NCI-H446 treated with DMSO at 0.1 percent for 48 hours (cell line): ENCODE measurements around the gene TNFSF13B.
"Not testable (repeated sequence)": the region's sequence is repeated elsewhere in the genome, so short reads cannot be mapped to it uniquely, and the experiment has no call there.

Experiments
- DNase-seq: peaks from one replicate; lab custom pipeline; 2025; lab: John Stamatoyannopoulos, UW

TNFSF13B gene

GRCh38 chr13:108269601-108270328 lies at the start of gene TNFSF13B:
Gene TNFSF13B (plus strand): TSS chr13:108269718. CDS start chr13:108269896, 178 bp downstream.
- no peak for DNase-seq

GRCh38 chr13:108220041-108220440 lies 49.5 kb upstream of the TNFSF13B start:
- DNase-seq, result no peak

- DNase-seq, result no peak
Measured at GRCh38 chr13:108223687-108224503, 45.6 kb upstream of the TNFSF13B start.

GRCh38 chr13:108225440-108225839 lies 44.1 kb upstream of the TNFSF13B start:
- DNase-seq, result no peak

- no peak for DNase-seq
Measured at GRCh38 chr13:108226184-108226583, 43.3 kb upstream of the TNFSF13B start.

- no peak for DNase-seq
Measured at GRCh38 chr13:108227651-108228272, 41.8 kb upstream of the TNFSF13B start.

- DNase-seq, result no peak
Measured at GRCh38 chr13:108230377-108230776, 39.1 kb upstream of the TNFSF13B start.

GRCh38 chr13:108249150-108249549 lies 20.4 kb upstream of the TNFSF13B start:
- no peak for DNase-seq

GRCh38 chr13:108257248-108257647 lies 12.3 kb upstream of the TNFSF13B start:
- no peak for DNase-seq

GRCh38 chr13:108263621-108264355 lies 5.7 kb upstream of the TNFSF13B start:
- DNase-seq, result no peak

- no peak for DNase-seq
Measured at GRCh38 chr13:108266321-108266990, 3.1 kb upstream of the TNFSF13B start.

GRCh38 chr13:108267347-108267746 lies 2.2 kb upstream of the TNFSF13B start:
- DNase-seq, result no peak

GRCh38 chr13:108267855-108268254 lies 1.7 kb upstream of the TNFSF13B start:
- DNase-seq, result not testable (repeated sequence)

GRCh38 chr13:108268466-108269112 lies 929 bp upstream of the TNFSF13B start:
- no peak for DNase-seq

- DNase-seq, result no peak
Measured at GRCh38 chr13:108270442-108270841, 924 bp downstream of the TNFSF13B start.

GRCh38 chr13:108272333-108272732 lies 2.8 kb downstream of the TNFSF13B start:
- DNase-seq, result no peak

GRCh38 chr13:108273429-108274118 lies 4.1 kb downstream of the TNFSF13B start:
- DNase-seq, result no peak

- no peak for DNase-seq
Measured at GRCh38 chr13:108274718-108275117, 5.2 kb downstream of the TNFSF13B start.

GRCh38 chr13:108276060-108276459 lies 6.5 kb downstream of the TNFSF13B start:
- DNase-seq, result no peak

- no peak for DNase-seq
Measured at GRCh38 chr13:108278466-108278865, 8.9 kb downstream of the TNFSF13B start.
